AG09319 (cell line): ENCODE measurements around the gene ADAMTSL2.
"Not testable (repeated sequence)": the region's sequence is repeated elsewhere in the genome, so short reads cannot be mapped to it uniquely, and the experiment has no call there.

ENCODE experiments used
- DNase-seq: peaks from one replicate; pipeline ENCODE4 v3.0.0-alpha.2; 2010; ENCODE audit warnings: low read depth; ENCODE audit errors: extremely low read depth
- TF ChIP-seq, protein P1 (sequence below): IDR thresholded peaks from 2 replicates; pipeline ENCODE4 v1.5.1; 2011; ENCODE audit warnings: low read depth, mild to moderate bottlenecking, inconsistent platforms, low read length, moderate library complexity

The ADAMTSL2 gene

GRCh38 chr9:133563291-133563796 is 28.8 kb downstream of the ADAMTSL2 start:
- TF ChIP-seq, protein P1, sequence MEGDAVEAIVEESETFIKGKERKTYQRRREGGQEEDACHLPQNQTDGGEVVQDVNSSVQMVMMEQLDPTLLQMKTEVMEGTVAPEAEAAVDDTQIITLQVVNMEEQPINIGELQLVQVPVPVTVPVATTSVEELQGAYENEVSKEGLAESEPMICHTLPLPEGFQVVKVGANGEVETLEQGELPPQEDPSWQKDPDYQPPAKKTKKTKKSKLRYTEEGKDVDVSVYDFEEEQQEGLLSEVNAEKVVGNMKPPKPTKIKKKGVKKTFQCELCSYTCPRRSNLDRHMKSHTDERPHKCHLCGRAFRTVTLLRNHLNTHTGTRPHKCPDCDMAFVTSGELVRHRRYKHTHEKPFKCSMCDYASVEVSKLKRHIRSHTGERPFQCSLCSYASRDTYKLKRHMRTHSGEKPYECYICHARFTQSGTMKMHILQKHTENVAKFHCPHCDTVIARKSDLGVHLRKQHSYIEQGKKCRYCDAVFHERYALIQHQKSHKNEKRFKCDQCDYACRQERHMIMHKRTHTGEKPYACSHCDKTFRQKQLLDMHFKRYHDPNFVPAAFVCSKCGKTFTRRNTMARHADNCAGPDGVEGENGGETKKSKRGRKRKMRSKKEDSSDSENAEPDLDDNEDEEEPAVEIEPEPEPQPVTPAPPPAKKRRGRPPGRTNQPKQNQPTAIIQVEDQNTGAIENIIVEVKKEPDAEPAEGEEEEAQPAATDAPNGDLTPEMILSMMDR, result no peak
- DNase-seq, result no peak

- DNase-seq, result not testable (repeated sequence)
Measured at GRCh38 chr9:133563814-133564213, 29.3 kb downstream of the ADAMTSL2 start.

DNA sequence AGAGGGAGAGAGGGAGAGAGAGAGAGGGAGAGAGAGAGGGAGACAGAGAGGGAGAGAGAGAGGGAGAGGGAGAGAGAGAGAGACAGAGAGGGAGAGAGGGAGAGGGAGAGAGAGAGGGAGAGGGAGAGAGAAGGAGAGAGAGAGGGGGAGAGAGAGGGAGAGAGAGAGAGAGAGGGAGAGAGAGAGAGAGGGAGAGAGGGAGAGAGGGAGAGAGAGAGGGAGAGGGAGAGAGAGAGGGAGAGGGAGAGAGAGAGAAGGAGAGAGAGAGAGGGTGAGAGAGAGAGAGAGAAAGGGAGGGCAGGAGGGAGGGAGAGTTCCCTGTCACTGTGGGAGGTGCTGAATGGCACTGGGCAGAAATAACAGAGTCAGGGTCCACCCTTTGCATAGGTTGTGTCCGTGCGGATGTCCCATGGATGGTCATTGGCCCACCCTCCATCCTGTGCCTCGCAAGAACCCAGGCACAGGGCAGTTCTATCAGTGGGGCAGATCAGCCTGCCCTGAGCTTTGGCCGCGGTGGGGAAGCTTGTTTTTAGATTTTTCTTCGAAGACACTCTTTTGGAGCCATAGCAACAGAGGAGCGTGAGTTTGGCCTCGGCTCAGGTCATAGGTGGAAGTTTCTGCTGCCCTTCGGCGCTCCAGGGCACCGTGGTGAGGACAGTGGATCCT is 30.1 kb downstream of the ADAMTSL2 start:
- no peak for DNase-seq

DNA sequence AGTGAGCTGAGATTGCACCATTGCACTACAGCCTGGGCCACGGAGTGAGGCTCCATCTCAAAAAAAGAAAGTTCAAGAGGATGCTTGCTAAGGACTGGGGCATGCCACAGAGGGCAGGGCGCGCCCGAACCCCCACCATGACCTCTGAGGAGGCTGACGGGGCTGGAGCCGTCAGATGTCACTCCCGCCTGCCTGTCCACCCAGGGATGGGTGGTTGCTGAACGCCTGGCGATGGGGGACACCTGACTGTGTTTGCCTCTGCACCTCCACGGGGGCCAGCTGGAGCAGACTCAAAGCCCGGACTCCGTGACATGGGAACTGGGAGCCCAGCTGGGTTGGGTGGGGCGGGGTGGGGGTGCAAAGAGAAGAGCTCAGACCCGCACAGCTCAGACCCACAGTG is 31.9 kb downstream of the ADAMTSL2 start:
- no peak for DNase-seq
- TF ChIP-seq, protein P1, result no peak

More for the DNA sequence above, 30.1 kb downstream of the ADAMTSL2 start:
- TF ChIP-seq, protein P1, result no peak

- TF ChIP-seq, protein P1, result no peak
- DNase-seq, result no peak
Measured at GRCh38 chr9:133566817-133567216, 32.3 kb downstream of the ADAMTSL2 start.

GRCh38 chr9:133568186-133568585 is 33.7 kb downstream of the ADAMTSL2 start:
- DNase-seq, result no peak
- TF ChIP-seq, protein P1, result no peak

DNA sequence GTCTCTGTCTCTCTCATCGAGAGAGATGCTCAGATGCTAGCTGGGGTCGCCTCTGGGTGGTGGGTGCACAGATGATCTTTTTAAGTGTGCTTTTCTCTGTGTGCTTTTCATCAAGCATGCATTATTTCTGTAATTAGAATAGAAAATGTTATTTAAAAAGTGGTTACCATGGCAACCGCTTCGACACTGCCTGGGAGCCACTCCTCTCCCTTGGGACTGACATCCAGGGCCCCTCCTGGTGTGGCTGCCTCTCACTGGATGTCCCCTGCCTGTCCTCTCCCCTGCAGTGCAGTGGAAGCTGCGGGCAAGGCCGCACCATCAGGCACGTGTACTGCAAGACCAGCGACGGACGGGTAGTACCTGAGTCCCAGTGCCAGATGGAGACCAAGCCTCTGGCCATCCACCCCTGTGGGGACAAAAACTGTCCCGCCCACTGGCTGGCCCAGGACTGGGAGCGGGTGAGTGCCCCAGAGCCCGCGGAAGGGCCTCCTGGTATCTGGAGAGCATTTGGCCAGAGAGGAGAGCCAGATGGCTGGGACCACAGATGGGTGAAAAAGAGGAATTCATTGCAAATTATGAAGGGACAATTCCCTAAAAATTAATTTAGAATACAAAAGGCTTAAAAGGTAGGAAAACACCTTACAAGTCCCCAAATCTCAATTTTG is 34.7 kb downstream of the ADAMTSL2 start:
- no peak for DNase-seq
- TF ChIP-seq, protein P1, result no peak
